CD14-positive monocyte (primary cell): ENCODE data around the gene SDK1. TPM values are rescaled to one million over a fixed set of nuclear protein-coding genes. Genes with fewer than 3 reads are reported as not detected.

Experiments
- DNase-seq, 3 donors: peaks; one replicate each; pipeline ENCODE4 v3.0.0-alpha.2; 2011 to 2022
- H2AFZ ChIP-seq: 2 replicates; pipeline ENCODE4 v1.6.0; 2012; ENCODE audit warnings: mild to moderate bottlenecking, low read depth, low read length, inconsistent platforms; ENCODE audit not compliant: insufficient read depth, poor library complexity, severe bottlenecking
- H3K27ac ChIP-seq, 2 donors: 1 replicate in 1 of 2; 2 replicates in 1 of 2; pipeline ENCODE4 v1.5.1; 2012 to 2013; ENCODE audit warnings: low read length in 2 of 2, control low read depth in 1 of 2, inconsistent platforms in 1 of 2, low read depth in 1 of 2, mild to moderate bottlenecking in 1 of 2
- H3K27me3 ChIP-seq, 2 donors: one replicate each; pipeline versions ENCODE4 v1.6.0 to v1.6.1; 2011 to 2013; ENCODE audit warnings: low read length in 2 of 2; ENCODE audit not compliant: control insufficient read depth in 2 of 2, insufficient read depth in 2 of 2
- H3K36me3 ChIP-seq, 2 donors: replicated peaks in 1 of 2; 1 replicate in 1 of 2; 2 replicates in 1 of 2; pipeline versions ENCODE4 v1.5.1 to v1.6.1; 2012 to 2013; ENCODE audit warnings: low read length in 2 of 2, control low read depth in 1 of 2, inconsistent platforms in 1 of 2, mild to moderate bottlenecking in 1 of 2; ENCODE audit not compliant: insufficient read depth in 2 of 2, control insufficient read depth in 1 of 2
- H3K4me1 ChIP-seq, 2 donors: 1 replicate in 1 of 2; 2 replicates in 1 of 2; pipeline versions ENCODE4 v1.5.1 to v1.6.1; 2012 to 2013; ENCODE audit warnings: low read length in 2 of 2, control low read depth in 1 of 2, inconsistent platforms in 1 of 2, mild to moderate bottlenecking in 1 of 2, moderate library complexity in 1 of 2; ENCODE audit not compliant: insufficient read depth in 2 of 2, control insufficient read depth in 1 of 2
- H3K4me2 ChIP-seq: replicated peaks from 2 replicates; pipeline ENCODE3; 2012; ENCODE audit warnings: low read length, moderate library complexity, mild to moderate bottlenecking; ENCODE audit not compliant: poor library complexity, severe bottlenecking; ENCODE audit errors: extremely low read depth
- H3K4me3 ChIP-seq, 3 experiments: fragments of 200-600 bp in 1 of 3; sonication (generic) in 1 of 3; replicated peaks in 1 of 3; 1 replicate in 2 of 3; 2 replicates in 1 of 3; pipeline ENCODE4 v1.5.1; 2011 to 2013; ENCODE audit warnings: low read length in 3 of 3, mild to moderate bottlenecking in 3 of 3, control low read depth in 2 of 3, low read depth in 2 of 3, inconsistent platforms in 1 of 3, moderate library complexity in 1 of 3
- H3K79me2 ChIP-seq: 2 replicates; pipeline ENCODE4 v1.6.0; 2012; ENCODE audit warnings: mild to moderate bottlenecking, control low read depth, inconsistent platforms, low read length, moderate library complexity; ENCODE audit not compliant: insufficient read depth
- H3K9ac ChIP-seq: 2 replicates; pipeline ENCODE4 v1.6.0; 2017; ENCODE audit warnings: low read length, mild to moderate bottlenecking; ENCODE audit not compliant: insufficient read depth, poor library complexity, severe bottlenecking
- H3K9me3 ChIP-seq, 2 donors: replicated peaks in 1 of 2; 1 replicate in 1 of 2; 2 replicates in 1 of 2; pipeline versions ENCODE4 v1.5.1 to v1.6.1; 2012 to 2013; ENCODE audit warnings: low read length in 2 of 2, control low read depth in 1 of 2; ENCODE audit not compliant: control insufficient read depth in 1 of 2, insufficient read depth in 1 of 2
- H4K20me1 ChIP-seq: 2 replicates; pipeline ENCODE4 v1.6.0; 2012; ENCODE audit warnings: mild to moderate bottlenecking, low read length, control low read depth, moderate library complexity; ENCODE audit not compliant: insufficient read depth
- H3K27ac Mint-ChIP-seq, 7 donors: one replicate each; pipeline ENCODE4 v1.8.0; 2020; ENCODE audit warnings: mild to moderate bottlenecking in 7 of 7, mixed read lengths in 7 of 7, moderate library complexity in 6 of 7, inconsistent platforms in 2 of 7
- H3K27me3 Mint-ChIP-seq, 3 donors: one replicate each; pipeline ENCODE4 v1.8.0; 2021 to 2022; ENCODE audit warnings: low read depth in 3 of 3, mild to moderate bottlenecking in 3 of 3, mixed read lengths in 3 of 3, moderate library complexity in 3 of 3, inconsistent platforms in 1 of 3
- H3K36me3 Mint-ChIP-seq, 2 donors: one replicate each; pipeline ENCODE4 v1.8.0; 2020; ENCODE audit warnings: mixed read lengths in 2 of 2, inconsistent platforms in 1 of 2, mild to moderate bottlenecking in 1 of 2
- H3K4me1 Mint-ChIP-seq: one replicate; pipeline ENCODE4 v1.8.0; 2020; ENCODE audit warnings: mild to moderate bottlenecking, mixed read lengths
- H3K4me3 Mint-ChIP-seq, 2 donors: one replicate each; pipeline ENCODE4 v1.8.0; 2020; ENCODE audit warnings: mild to moderate bottlenecking in 2 of 2, mixed read lengths in 2 of 2, moderate library complexity in 1 of 2
- H3K9me3 Mint-ChIP-seq, 7 donors: one replicate each; pipeline ENCODE4 v1.8.0; 2020 to 2022; ENCODE audit warnings: mixed read lengths in 7 of 7, mild to moderate bottlenecking in 6 of 7, moderate library complexity in 6 of 7, inconsistent platforms in 2 of 7
- CTCF ChIP-seq: fragments of 200-600 bp; IDR thresholded peaks from one replicate; pipeline ENCODE4 v1.8.0; 2022; ENCODE audit warnings: antibody characterized with exemption, mild to moderate bottlenecking
- WGBS: methylation state at CpG from one replicate; pipeline ENCODE4 v1.1.5; 2013; ENCODE audit warnings: missing lambda C conversion rate; ENCODE audit not compliant: insufficient coverage; 5-methylcytosine and 5-hydroxymethylcytosine counted together
- intact Hi-C, 2 donors: fragments of 100-400 bp; cut with micrococcal nuclease; formaldehyde crosslinking; loops; one replicate each; pipeline versions ENCODE4 v1.15.0 to v1.15.1; 2023
- polyA plus RNA-seq, 3 donors: library from polyadenylated mRNA; depleted of rRNA in 1 of 3; unstranded in 2 of 3; stranded (reverse) in 1 of 3; fragments of 300-500 nt in 2 of 3; fragments of >200 nt in 1 of 3; fragmentation: Illumina TruSeq in 2 of 3; gene quantifications; 1 replicate in 2 of 3; 2 replicates in 1 of 3; pipeline ENCODE4 v1.2.3, GENCODE V29; 2012 to 2021

SDK1 gene
- polyA plus RNA-seq, 3 donors: 0.01 TPM; not detected in 2

- no peaks in the 10 kb centered on the region for H3K27me3 ChIP-seq
- intact Hi-C loops: no loop called here
- H3K9me3 Mint-ChIP-seq: peaks cover 0 to 8% (median 3%) of the 10 kb centered on the region in 7 donors
- H3K27ac ChIP-seq: no peak overlapping the region
- no peaks in the 10 kb centered on the region for H3K79me2 ChIP-seq
- H3K36me3 ChIP-seq: no peaks in the 10 kb centered on the region
- H3K36me3 Mint-ChIP-seq: no peaks in the 10 kb centered on the region
- no peak overlapping the region for H3K4me3 Mint-ChIP-seq
- no peak overlapping the region for H3K27ac Mint-ChIP-seq
- H3K4me3 ChIP-seq: no peak overlapping the region
- peaks cover 2% of the 10 kb centered on the region for H3K4me1 Mint-ChIP-seq
- H3K27me3 Mint-ChIP-seq: peaks cover 0 to 5% (median 5%) of the 10 kb centered on the region in 3 donors
- TF ChIP-seq CTCF: no peak
- H3K9me3 ChIP-seq: no peaks in the 10 kb centered on the region
- H3K4me2 ChIP-seq: no peak overlapping the region
- H3K9ac ChIP-seq: no peak overlapping the region
- no peaks in the 10 kb centered on the region for H3K4me1 ChIP-seq
- H2AFZ ChIP-seq: no peak overlapping the region
- 65% methylated on average over 6 of the region's 10 CpGs for WGBS
- no peaks in the 10 kb centered on the region for H4K20me1 ChIP-seq
- DNase-seq: no peak
Observed at GRCh38 chr7:3682028-3682710, 381.1 kb downstream of the SDK1 start.

- H3K27me3 Mint-ChIP-seq: peaks cover 0 to 5% (median 5%) of the 10 kb centered on the region in 3 donors
- no peak for DNase-seq
- H3K27ac Mint-ChIP-seq: no peak overlapping the region
- H3K4me1 Mint-ChIP-seq: peaks cover 2% of the 10 kb centered on the region
- Histone ChIP-seq H2AFZ (no peak overlapping the region), H3K27me3 (no peaks in the 10 kb centered on the region), H3K4me3 (no peak overlapping the region), H3K4me2 (no peak overlapping the region), H3K4me1 (no peaks in the 10 kb centered on the region), H3K36me3 (no peaks in the 10 kb centered on the region), H3K79me2 (no peaks in the 10 kb centered on the region), H3K9ac (no peak overlapping the region), H4K20me1 (no peaks in the 10 kb centered on the region), H3K9me3 (peaks cover 0 to 2% of the 10 kb centered on the region in 2 donors), H3K27ac (no peak overlapping the region)
- no peak overlapping the region for H3K4me3 Mint-ChIP-seq
- no peaks in the 10 kb centered on the region for H3K36me3 Mint-ChIP-seq
- no peak for TF ChIP-seq CTCF
- intact Hi-C loops: no loop called here
- H3K9me3 Mint-ChIP-seq: peaks cover 0 to 14% (median 5%) of the 10 kb centered on the region in 7 donors
- WGBS: 83% methylated on average over 2 of the region's 12 CpGs
Observed at GRCh38 chr7:3683546-3684539, 382.8 kb downstream of the SDK1 start.
